Stimulated activated naive CD4-positive, alpha-beta T cell treated with Interleukin-2 at 50 U/mL for 16 hours (primary cell): Measurements from ENCODE around the gene NCKAP5.
"Not testable (repeated sequence)": the region's sequence is repeated elsewhere in the genome, so short reads cannot be mapped to it uniquely, and the experiment has no call there.

Source experiments
- DNase-seq: peaks from one replicate; lab custom pipeline; 2025; lab: John Stamatoyannopoulos, UW

The NCKAP5 gene

GRCh38 chr2:133522204-133522603 is 46.1 kb downstream of the NCKAP5 start:
- DNase-seq, result no peak

GRCh38 chr2:133521146-133521745 is 47.0 kb downstream of the NCKAP5 start:
- no peak for DNase-seq

- DNase-seq, result not testable (repeated sequence)
Observed at GRCh38 chr2:133519677-133520076, 48.6 kb downstream of the NCKAP5 start.

GRCh38 chr2:133518700-133519344 is 49.4 kb downstream of the NCKAP5 start:
- DNase-seq, result no peak

- no peak for DNase-seq
Observed at GRCh38 chr2:133517876-133518275, 50.4 kb downstream of the NCKAP5 start.

- no peak for DNase-seq
Observed at GRCh38 chr2:133516405-133517026, 51.7 kb downstream of the NCKAP5 start.

- no peak for DNase-seq
Observed at GRCh38 chr2:133515271-133515670, 53.0 kb downstream of the NCKAP5 start.

- no peak for DNase-seq
Observed at GRCh38 chr2:133513893-133514292, 54.4 kb downstream of the NCKAP5 start.

- DNase-seq, result no peak
Observed at GRCh38 chr2:133512121-133512520, 56.1 kb downstream of the NCKAP5 start.

- DNase-seq, result no peak
Observed at GRCh38 chr2:133511679-133512078, 56.6 kb downstream of the NCKAP5 start.

GRCh38 chr2:133509777-133510176 is 58.5 kb downstream of the NCKAP5 start:
- no peak for DNase-seq

- DNase-seq, result no peak
Observed at GRCh38 chr2:133508546-133509165, 59.6 kb downstream of the NCKAP5 start.

- DNase-seq, result no peak
Observed at GRCh38 chr2:133506996-133507395, 61.3 kb downstream of the NCKAP5 start.

GRCh38 chr2:133504566-133505505 is 63.4 kb downstream of the NCKAP5 start:
- DNase-seq, result no peak

GRCh38 chr2:133503927-133504326 is 64.3 kb downstream of the NCKAP5 start:
- DNase-seq, result no peak

GRCh38 chr2:133503323-133503722 is 64.9 kb downstream of the NCKAP5 start:
- no peak for DNase-seq

- DNase-seq, result no peak
Observed at GRCh38 chr2:133502678-133503077, 65.6 kb downstream of the NCKAP5 start.

GRCh38 chr2:133500917-133501316 is 67.3 kb downstream of the NCKAP5 start:
- no peak for DNase-seq

GRCh38 chr2:133498662-133499585 is 69.3 kb downstream of the NCKAP5 start:
- DNase-seq, result no peak

GRCh38 chr2:133497951-133498565 is 70.2 kb downstream of the NCKAP5 start:
- DNase-seq, result no peak
